GM19043 (cell line): Measurements from ENCODE around the gene MUC4.

ENCODE experiments used
- ATAC-seq: cut with Tn5 transposase; IDR thresholded peaks from one replicate; pipeline ENCODE4 v1.9.1; 2021; ENCODE audit warnings: low read depth; ENCODE audit not compliant: unreplicated experiment

Gene MUC4, protein sequence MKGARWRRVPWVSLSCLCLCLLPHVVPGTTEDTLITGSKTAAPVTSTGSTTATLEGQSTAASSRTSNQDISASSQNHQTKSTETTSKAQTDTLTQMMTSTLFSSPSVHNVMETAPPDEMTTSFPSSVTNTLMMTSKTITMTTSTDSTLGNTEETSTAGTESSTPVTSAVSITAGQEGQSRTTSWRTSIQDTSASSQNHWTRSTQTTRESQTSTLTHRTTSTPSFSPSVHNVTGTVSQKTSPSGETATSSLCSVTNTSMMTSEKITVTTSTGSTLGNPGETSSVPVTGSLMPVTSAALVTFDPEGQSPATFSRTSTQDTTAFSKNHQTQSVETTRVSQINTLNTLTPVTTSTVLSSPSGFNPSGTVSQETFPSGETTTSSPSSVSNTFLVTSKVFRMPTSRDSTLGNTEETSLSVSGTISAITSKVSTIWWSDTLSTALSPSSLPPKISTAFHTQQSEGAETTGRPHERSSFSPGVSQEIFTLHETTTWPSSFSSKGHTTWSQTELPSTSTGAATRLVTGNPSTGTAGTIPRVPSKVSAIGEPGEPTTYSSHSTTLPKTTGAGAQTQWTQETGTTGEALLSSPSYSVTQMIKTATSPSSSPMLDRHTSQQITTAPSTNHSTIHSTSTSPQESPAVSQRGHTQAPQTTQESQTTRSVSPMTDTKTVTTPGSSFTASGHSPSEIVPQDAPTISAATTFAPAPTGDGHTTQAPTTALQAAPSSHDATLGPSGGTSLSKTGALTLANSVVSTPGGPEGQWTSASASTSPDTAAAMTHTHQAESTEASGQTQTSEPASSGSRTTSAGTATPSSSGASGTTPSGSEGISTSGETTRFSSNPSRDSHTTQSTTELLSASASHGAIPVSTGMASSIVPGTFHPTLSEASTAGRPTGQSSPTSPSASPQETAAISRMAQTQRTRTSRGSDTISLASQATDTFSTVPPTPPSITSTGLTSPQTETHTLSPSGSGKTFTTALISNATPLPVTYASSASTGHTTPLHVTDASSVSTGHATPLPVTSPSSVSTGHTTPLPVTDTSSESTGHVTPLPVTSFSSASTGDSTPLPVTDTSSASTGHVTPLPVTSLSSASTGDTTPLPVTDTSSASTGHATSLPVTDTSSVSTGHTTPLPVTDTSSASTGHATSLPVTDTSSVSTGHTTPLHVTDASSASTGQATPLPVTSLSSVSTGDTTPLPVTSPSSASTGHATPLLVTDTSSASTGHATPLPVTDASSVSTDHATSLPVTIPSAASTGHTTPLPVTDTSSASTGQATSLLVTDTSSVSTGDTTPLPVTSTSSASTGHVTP (N-terminal part only)

DNA sequence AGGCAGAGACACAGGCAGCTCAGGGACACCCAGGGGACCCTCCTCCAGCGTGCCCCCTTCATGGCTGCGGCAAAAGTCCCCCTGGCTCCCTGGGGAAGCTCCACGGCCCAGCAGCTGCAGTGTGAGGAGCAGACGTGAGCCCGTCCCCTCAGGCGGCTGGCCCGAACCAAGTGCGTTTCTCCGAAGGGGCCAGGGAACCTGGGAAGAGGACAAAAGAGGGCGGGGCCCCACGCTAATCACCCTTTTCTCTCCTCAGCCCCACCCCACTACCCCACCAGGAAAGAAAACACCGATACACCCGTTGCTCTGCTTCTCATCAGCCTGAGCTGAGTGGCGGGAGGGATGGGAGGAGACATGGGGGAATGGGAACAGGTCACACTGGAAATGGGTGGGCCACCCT lies at the start of gene MUC4:
Gene MUC4, minus strand, starts transcription at position 174 of the 400 bp plus-strand sequence. Its CDS starts 112 bp downstream, at position 62.
- no peak for ATAC-seq

DNA sequence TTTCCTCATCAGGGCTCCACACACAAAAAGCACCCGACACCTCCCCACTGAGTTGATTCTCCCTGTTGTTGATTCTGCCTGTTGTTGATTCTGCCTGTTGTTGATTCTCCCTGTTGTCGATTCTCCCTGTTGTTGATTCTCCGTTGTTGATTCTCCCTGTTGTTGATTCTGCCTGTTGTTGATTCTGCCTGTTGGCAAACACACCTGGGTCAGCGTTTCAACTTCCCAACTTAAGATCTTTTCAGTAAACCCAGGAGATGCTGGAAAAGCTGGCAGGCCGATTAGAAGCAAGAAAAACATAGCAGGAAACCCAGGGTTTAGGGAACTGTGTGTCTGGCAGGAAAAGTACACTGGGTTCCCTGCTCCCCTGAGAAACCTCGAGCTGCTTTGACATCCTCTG lies 48.7 kb upstream of the MUC4 start:
- ATAC-seq = no peak

DNA sequence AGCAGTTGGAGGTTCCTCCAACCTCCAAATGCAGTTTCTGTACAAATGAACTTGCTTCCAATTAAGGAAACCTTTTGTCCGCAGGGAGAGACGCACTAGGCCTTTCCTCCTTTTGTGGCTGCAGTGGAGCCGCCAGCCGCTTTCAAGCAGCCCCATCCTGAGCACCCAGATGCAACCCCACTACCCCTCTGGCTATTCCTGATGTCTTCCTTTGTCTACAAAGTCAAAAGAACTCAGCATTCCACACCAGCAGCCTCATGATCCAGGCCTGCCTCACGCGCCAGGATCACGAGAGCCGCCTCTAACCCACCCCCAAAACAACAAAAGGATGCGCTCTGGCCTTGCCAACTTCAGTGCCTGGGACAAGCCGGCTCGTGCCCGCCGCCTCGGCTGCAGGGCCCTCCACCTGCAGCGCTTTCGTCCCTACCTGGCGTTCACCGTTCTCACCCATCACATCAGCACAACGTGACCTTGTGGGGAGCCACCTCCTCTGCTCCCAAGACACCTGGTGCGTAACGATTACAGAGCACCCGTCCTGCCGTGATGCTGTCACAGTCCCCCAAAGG lies 48.2 kb upstream of the MUC4 start:
- no peak for ATAC-seq

GRCh38 chr3:195859061-195859845 lies 47.5 kb upstream of the MUC4 start:
- ATAC-seq = no peak

GRCh38 chr3:195856410-195857084 lies 44.8 kb upstream of the MUC4 start:
- no peak for ATAC-seq

- no peak for ATAC-seq
Measured at GRCh38 chr3:195855471-195856409, 44.0 kb upstream of the MUC4 start.

DNA sequence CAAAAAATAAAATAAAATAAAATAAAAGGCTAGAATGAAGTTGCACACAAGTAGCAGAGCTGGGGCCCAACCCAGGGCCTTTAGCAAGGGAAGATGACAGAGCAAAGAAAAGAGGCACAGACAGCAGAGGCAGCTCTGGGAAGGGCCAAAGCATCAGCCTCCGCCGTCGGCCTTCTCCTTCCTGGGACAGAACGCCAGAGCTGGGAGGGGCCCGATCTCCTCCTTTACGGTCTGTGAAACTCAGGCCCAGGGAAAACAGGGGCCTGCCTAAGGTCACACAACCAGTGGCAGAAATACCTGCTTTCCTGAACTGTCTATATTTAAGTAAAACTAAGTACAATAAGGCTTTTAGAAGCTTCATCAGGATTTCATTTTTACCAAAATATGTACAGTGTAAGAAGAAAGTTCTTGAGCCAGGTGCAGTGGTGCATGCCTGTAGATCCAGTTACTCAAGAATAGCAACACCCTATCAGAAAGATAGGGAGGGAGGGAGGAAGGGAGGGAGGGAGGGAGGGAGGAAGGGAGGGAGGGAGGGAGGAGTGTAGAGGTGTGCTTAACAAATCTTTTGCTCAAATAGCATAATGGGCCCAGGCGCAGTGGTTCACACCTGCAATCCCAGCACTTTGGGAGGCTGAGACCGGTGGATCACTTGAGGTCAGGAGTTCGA lies 43.0 kb upstream of the MUC4 start:
- ATAC-seq = no peak

DNA sequence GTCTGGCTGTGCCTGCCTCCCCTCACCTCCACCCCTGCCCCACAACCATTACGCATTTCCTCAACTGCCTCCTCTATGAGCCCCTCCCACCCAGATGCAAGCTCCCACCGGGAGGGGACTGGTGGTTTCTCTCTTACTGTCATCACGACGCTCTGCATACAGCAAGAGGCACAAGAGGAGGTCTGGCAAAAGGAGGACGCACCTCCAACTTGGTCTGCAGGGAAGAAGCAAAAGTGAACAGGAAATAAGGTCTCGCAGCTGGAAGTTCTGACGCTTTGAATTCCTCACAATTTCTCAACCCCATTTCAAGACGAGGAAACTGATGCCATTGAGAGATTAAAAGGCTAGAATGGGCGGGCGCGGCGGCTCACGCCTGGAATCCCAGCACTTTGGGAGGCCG lies 42.3 kb upstream of the MUC4 start:
- ATAC-seq = no peak

GRCh38 chr3:195853036-195853435 lies 41.3 kb upstream of the MUC4 start:
- no peak for ATAC-seq

DNA sequence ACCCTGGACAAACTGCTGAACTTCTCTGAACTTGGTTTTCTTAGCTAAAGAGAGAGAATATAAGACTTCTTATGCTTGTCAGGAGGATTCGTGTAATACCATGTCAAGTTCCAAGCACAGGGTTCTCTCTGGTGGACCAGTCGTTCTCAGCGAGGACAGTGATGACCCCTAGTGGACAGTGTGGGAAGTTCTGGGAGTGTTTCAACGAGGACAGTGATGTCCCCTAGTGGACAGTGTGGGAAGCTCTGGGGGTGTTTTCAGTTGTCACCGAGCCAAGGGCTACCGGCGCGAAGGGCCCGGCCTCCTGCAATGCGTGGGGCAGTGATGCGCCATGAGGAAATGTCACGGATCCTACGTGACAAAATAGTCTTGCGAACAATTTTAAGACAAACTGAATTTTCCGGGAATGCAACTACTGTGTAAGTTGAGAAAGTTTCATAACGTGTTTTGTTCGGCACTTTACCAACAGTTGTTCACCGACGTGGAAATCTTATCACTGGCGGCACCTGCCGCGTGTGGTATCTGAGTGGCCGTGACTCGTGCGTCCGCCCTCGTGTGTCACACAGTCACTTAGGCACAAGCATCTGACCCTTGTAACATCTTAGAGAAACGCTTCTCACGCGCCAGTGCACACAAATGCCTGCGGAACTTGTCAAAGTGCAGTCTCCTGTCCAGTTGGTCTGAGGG lies 39.3 kb upstream of the MUC4 start:
- peak; percentile 92 for ATAC-seq

- no peak for ATAC-seq
Measured at GRCh38 chr3:195849322-195850074, 37.8 kb upstream of the MUC4 start.

DNA sequence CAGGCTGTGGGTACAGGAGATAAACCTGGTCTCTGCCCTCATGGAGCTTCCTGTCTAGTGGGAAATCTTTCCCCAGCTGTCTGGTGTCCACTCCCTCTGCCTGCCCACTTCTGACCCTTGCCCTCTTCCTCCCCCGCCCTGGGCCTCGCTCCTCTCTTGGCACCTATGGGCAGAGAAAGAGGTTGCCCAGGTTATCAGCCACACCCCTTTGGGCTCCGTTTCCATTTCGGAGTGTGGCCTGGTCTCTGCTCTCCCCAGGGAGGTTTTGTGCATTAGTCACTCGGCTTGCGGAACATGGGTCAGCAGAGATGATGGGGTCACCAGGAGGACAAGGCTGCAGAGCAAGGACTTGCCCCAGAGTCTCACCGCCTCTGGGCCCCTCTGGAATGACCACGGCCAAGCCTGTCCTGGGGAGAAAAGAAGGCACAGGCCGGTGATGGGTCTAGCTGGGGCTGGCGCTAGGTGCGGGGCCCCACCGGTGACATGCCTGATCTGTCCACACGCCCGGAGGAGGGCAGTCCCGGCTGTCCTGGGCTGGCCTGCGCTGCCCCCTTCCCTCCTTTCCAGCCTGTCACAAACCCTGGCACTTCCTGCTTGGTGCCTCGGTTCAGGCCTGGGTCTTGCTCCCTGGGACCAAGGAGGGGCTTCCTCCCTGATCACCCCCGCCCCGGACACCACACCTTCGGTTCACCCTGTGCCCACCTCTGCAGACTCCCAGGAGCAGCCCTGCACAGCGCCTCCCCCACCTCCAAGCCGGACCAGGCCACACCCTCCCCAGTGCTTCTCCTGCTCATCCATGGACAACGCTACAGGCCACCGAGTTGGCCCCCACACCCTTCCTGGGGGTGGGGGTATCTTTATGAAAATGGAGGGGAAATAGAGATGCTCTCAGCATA lies 35.6 kb upstream of the MUC4 start:
- ATAC-seq = no peak

GRCh38 chr3:195845483-195845882 lies 33.8 kb upstream of the MUC4 start:
- no peak for ATAC-seq

- ATAC-seq = no peak
Measured at GRCh38 chr3:195844671-195845218, 33.0 kb upstream of the MUC4 start.
